ENCODE data around the gene STK39.

STK39 gene

DNA sequence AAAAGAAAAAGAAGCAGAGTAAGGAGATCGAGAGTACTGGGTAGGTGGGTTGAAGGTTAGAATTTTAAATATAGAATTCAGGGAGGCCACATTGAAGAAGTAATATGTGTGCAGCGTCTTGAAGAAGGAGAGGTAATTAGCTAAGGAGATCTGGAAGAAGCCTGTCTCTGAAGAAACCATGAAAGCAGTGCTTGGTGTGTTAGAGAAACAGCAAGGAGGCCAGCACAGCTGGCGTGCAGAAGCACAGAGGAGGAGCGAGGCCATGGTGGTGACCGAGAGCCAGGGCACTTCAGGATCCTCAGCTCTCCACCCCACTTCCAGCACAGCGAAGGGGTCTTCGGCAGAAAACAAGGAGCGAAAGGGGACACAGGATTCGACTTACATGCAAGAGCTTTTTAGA lies 305.8 kb downstream of the STK39 start:
- in situ Hi-C loops (cut with MboI; ENCODE audit: low sequenced_read_pairs), result no loop called here

DNA sequence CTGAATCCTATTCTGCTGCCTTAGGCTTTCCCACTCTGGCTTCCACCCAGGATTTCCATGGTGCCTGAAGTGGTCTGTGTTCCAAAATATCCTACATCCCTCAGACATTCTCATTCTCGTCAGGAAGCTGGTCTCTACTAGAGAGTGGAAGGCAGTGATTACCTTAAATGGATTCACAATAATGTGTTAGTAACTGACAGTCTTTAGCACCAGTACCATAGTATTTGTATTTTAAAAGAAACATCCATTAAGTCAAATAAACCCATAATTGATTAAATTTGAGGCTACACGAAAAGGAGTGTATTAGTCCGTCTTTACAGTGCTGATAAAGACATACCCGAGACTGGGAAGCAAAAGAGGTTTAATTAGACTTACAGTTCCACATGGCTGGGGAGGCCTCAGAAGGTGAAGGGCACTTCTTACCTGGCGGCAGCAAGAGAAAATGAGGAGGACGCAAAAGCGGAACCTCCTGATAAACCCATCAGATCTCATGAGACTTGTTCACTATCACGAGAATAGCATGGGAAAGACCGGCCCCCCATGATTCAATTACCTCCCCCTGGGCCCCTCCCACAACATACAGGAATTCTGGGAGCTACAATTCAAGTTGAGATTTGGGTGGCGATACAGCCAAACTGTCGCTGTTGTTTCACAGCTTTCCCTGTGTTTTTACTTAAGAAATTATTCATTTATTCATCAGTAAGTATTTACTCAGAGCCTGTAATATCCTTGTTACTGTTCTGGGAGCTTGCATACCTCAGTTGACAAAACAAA lies 306.5 kb downstream of the STK39 start:
- in situ Hi-C loops (cut with MboI; ENCODE audit: low sequenced_read_pairs), result no loop called here

DNA sequence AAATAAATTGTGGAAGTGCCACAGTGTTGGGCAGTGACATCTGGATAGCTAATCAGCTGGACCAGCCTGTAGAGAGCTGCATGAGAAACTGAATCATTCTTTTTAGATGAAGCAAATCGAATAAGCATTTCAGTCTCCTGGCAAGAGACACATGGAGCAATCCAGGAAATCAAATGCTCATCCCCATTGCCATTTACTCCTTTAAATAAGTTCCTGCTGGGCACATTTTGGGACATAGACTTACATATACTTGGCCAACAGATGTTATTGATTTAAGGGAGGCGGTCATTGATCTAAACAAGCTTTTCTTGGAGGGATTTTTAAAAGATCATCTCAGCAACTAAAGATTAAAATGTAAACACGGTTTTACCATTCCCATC lies 307.1 kb downstream of the STK39 start:
- in situ Hi-C loops (cut with MboI; ENCODE audit: low sequenced_read_pairs), result no loop called here

DNA sequence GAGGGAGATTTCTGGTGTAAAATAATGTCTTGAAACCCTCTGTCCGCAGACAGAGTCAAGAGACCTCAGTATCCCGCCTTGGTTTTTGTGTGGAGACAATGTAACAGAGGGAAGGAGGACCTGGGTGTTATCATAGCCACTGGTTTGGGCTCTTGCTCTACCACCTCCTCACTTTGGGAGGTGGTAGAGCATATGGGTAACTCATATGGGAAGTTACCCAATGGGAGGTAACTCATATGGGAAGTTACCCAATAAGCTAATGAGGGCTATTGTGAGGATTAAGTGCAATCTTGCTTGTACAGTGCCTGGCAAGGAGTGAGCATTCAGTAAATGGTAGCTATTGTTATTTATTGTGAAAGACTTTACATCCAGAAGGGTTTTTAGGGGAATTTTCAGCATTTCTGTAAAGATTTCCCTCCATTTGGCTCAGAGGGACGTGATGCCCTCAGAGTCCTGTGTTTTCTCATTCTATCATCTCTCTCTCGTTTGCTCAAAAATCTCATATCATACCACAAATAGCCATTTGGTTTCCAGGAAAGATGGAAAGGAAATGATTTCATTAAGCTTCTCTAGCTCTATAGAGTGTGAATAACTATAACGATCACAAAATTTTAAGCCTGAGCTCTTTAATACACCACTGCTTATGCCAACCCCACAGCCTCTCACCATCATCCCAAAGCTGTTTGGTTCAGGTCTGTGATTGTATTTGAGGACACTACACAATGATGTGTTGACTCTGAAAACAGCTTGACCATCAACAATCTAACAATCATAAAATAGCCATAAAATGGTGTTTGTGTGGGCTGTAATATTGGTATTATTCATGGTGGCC lies 307.7 kb downstream of the STK39 start:
- in situ Hi-C loops (cut with MboI; ENCODE audit: low sequenced_read_pairs), result no loop called here

DNA sequence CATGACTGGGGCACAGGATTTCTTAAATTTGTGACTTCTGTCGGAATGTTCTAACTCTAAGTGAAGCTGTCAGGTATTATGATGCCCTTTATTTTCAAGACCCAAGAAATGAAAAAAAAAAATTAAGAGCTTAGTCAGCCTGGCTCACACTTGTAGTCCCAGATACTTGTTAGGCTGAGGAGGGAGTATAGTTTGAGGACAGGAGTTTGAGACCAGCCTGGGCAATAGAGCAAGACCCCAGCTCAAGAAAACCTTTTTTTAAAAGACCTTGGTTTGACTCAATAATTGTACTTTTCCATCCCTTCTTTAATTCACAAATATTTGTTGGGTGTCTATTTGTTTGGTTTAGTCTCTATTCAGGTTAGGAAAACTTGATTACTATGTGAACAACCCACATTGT lies 310.0 kb downstream of the STK39 start:
- in situ Hi-C loops (cut with MboI; ENCODE audit: low sequenced_read_pairs), result no loop called here

DNA sequence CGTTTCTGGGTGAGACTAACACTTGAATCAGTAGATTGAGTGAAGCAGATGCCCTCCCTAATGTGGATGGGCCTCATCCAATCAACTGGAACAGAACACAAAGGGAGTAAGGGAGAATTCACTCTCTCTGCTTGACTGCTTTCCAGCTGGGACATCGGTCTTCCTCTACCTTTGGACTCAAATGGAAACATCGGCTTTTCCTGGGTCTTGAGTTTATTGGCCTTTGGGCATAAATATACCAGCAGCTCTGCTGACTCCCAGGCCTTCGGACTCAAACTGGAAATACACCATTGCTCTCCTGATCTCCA lies 311.6 kb downstream of the STK39 start:
- in situ Hi-C loops (cut with MboI; ENCODE audit: low sequenced_read_pairs), result no loop called here

DNA sequence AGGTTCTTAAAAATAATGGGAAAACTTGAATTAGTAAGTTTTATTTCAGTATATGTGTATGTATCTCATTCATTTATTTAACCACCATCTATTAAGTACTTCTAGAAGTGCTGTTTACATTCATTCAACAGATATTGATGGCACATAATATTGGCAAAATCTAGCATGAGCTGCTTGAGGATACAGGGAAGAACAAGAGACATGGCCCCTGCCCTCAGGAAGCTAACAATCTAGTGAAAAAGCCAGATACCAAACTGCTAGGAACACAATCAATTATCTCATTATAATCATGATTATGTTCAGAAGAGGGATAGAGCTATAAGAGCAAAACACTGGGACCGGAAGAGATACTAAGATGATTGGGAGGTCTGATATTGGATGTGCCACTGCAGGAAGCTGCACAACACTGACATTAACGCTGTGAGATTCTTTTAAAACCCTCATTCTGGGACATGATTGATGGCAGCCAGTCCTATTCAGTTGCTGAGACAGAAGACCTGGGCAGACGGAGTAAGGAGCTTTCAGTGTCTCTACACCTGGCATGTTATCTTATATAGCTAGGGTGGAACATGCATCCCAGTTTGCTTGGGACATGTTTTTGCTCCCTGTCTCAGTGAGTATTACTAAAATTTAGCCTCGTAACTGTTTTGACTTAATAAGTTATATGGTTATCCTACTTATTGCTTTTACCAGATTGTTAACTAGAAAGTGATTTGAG lies 314.1 kb downstream of the STK39 start:
- in situ Hi-C loops (cut with MboI; ENCODE audit: low sequenced_read_pairs), result no loop called here

DNA sequence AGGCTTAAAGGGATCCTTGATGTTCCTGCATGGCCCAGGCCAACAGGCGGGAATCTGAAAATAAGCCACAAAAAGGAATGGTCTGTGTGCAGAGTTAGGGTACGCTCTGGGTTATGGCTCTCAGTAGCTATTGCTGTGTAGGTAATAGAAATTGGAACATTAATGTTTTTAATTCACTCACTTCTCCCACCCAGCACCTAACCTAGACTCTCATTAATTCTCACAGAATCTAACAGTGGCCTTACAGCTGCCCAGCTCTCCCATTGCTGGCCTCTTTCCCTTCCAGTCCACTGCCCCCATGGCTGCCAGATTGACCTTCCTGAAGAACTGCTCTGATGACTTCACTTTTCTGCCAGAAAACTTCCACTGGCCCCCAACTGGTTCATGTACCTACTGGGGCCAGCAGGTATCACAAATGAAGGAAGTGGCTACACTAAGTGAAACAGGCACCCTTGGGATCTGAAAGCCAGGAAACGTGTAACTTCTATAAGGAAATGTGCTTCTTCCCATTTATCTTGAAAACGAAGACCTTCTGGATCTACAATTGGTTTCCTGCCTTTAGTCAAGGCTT lies 315.2 kb downstream of the STK39 start:
- in situ Hi-C loops (cut with MboI; ENCODE audit: low sequenced_read_pairs), result no loop called here

DNA sequence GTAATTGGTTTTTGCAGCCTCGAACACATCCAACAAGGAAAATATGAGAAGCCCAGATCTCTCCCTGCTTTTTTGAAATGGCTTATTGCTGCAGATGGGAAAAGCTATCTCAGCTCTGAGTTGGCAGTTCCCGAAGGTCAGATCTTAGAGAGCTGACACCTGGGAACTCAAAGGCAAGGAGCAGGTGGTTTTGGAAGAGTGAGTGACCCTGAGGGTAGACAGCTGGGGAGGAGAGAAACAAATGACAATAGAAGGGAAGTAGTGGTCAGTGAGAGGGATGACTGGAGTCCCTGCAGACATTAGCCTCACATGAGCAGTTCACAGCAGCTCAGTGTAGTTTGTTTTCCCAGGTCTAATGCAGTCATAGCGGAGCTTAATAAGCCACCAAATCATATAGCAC lies 317.9 kb downstream of the STK39 start:
- in situ Hi-C loops (cut with MboI; ENCODE audit: low sequenced_read_pairs), result no loop called here

DNA sequence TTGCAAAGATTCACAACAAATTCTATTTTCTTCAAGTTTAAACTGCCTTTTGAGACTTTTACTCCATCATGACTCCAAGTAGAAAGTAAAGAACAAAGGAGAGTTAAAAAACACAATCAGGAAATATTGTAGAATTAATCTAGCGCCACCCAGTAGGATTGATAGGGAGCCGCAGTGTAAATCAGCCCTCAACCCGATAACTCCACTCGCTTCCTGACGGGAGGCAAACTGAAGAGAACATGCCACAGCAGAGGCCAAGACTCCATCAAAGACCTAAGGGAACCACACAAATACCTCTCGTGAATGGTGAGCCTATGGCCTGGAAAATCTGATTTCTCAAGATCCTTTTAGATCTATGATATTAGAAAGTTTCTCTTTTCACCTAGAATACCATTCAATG lies 319.0 kb downstream of the STK39 start:
- in situ Hi-C loops (cut with MboI; ENCODE audit: low sequenced_read_pairs), result no loop called here

DNA sequence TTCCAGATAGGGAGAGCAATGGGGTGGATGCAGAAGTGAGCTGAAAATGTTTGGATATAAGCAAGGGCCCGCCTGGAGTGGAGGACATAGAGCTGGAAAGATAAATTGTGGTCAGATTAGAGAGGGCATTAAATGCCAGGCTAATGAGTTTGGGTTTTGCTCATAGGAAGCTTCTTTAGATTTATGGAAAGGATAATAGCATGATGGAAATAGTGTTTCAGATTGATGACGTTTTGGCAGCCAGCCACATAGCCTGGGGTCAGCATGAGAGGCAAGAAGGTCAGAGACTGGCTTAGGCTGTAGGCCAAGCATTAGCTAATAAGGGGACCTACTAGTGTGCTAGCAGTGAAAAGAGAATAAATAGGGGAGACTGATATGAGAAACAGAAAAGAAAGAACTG lies 321.6 kb downstream of the STK39 start:
- in situ Hi-C loops (cut with MboI; ENCODE audit: low sequenced_read_pairs), result no loop called here

DNA sequence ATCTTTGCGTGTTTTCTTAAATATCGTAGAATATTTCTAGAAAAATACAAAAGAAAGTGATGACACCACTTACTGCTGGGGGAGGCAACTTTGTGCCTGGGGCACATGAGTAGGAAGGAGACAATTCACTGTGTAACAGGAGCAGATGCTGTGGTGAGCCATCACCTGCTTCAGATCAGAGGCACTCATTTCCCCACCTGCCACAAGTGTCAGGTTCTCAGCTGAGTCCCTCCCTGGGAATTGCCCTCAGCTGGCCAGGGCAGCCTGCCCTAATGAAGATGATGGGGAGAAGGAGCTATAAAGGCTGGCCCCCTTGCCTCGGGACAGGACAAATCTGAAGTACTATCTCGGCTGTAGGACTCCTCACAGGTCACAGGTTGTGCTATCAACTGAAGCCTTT lies 322.8 kb downstream of the STK39 start:
- in situ Hi-C loops (cut with MboI; ENCODE audit: low sequenced_read_pairs), result no loop called here

DNA sequence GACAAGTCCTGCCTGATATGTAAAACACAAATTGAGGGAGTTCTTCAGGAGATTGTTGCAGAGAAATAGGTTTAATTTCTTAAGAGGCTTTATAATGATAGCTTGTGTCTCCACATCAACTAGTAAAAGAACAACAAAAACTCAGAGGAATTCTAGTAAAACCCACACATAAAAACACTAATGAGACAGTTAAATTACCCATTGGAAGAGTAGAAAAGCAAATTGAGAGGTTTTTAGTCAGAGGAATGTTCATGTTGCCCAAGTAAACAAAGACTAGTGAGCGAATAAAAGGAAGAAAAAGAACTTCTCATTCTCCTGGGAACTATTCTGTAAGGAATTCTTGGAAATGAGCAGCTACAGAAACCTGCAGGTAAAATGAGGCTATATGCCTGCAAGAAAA lies 330.6 kb downstream of the STK39 start:
- in situ Hi-C loops (cut with MboI; ENCODE audit: low sequenced_read_pairs), result no loop called here

DNA sequence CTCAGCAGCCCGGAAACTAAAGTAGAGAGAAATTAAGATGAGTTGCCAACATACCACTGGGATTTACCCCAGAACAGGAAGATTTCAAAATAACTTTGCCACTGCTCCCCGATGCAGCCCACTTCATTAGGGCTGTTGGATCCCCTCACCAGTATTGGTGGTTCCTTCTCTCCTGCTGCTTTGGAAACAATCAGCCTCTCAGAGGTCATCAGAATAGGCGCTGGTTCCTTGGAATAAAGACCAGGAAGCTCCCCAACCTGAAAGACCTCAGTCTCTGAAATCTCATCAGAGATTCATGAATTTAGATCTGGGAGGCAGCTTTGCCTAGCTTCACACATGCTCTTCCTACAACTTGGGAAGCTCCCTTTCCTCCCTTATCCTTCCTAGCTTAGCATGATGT lies 332.4 kb downstream of the STK39 start:
- in situ Hi-C loops (cut with MboI; ENCODE audit: low sequenced_read_pairs), result no loop called here

DNA sequence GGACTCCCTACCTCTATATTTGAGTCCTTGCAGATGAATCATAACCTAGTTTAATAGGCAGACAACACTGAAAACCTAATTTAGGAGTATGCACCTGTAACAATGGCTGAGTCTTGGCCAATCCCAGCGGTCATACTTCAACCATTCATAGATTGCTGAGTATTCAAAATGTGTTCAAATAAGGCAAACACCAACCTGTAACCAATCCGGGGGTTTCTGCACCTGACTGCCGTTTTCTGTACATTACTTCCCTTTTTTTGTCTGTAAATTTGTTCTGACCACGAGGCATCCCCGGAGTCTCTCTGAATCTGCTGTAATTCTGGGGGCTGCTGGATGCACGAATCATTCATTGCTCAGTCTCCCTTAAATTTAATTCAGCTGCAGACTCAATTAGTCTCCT lies 338.6 kb downstream of the STK39 start:
- in situ Hi-C loops (cut with MboI; ENCODE audit: low sequenced_read_pairs), result no loop called here

DNA sequence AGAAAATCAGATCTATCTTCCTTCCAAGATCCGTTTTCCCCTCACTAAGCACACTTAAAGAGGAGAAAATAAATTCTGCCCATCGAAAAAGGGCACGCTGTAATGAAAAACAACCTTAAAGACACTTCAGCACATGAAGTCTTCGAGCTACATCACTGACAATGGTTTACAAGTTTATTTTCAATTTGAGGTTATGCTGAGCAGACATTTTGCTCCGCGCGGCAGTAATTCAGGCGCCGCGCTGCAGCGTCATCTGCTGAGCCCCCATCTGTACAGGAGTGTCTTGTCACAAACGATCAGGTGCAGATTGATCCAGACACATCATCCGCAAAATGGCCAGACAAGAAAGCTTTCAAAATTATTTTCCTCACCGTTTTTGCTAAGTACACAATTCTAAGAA lies 341.7 kb downstream of the STK39 start:
- in situ Hi-C loops (cut with MboI; ENCODE audit: low sequenced_read_pairs), result no loop called here
